Thyroid gland (tissue), 4 donors: Measurements from ENCODE around the gene GRM4.

ENCODE experiments used
- CTCF ChIP-seq, 6 experiments: fragments of 200-600 bp in 3 of 6; fragments of 450-650 bp in 3 of 6; sonication (generic) in 3 of 6; IDR thresholded peaks; one replicate each; pipeline ENCODE4 v1.5.1; 2016 to 2019; ENCODE audit warnings: antibody characterized with exemption in 6 of 6, mild to moderate bottlenecking in 2 of 6, inconsistent platforms in 1 of 6, moderate library complexity in 1 of 6
- POLR2A ChIP-seq, 2 donors: fragments of 450-650 bp; IDR thresholded peaks; one replicate each; pipeline ENCODE4 v1.6.1; 2017; ENCODE audit warnings: antibody characterized with exemption in 2 of 2, mild to moderate bottlenecking in 2 of 2, moderate library complexity in 1 of 2

GRCh38 chr6:34041385-34041784 is 104.5 kb downstream of the GRM4 start:
- TF ChIP-seq CTCF (IDR thresholded peaks at IDR 0.05) (no peak), POLR2A (IDR thresholded peaks at IDR 0.05) (no peak)
